CD14-positive monocyte (primary cell): ENCODE measurements around the gene MTA2. TPM values are rescaled to one million over a fixed set of nuclear protein-coding genes. Genes with fewer than 3 reads are reported as not detected.

Experiments used
- DNase-seq, 3 donors: peaks; one replicate each; pipeline ENCODE4 v3.0.0-alpha.2; 2011 to 2022
- H2AFZ ChIP-seq: 2 replicates; pipeline ENCODE4 v1.6.0; 2012; ENCODE audit warnings: mild to moderate bottlenecking, low read depth, low read length, inconsistent platforms; ENCODE audit not compliant: insufficient read depth, poor library complexity, severe bottlenecking
- H3K27ac ChIP-seq, 2 donors: 1 replicate in 1 of 2; 2 replicates in 1 of 2; pipeline ENCODE4 v1.5.1; 2012 to 2013; ENCODE audit warnings: low read length in 2 of 2, control low read depth in 1 of 2, inconsistent platforms in 1 of 2, low read depth in 1 of 2, mild to moderate bottlenecking in 1 of 2
- H3K27me3 ChIP-seq, 2 donors: one replicate each; pipeline versions ENCODE4 v1.6.0 to v1.6.1; 2011 to 2013; ENCODE audit warnings: low read length in 2 of 2; ENCODE audit not compliant: control insufficient read depth in 2 of 2, insufficient read depth in 2 of 2
- H3K36me3 ChIP-seq, 2 donors: replicated peaks in 1 of 2; 1 replicate in 1 of 2; 2 replicates in 1 of 2; pipeline versions ENCODE4 v1.5.1 to v1.6.1; 2012 to 2013; ENCODE audit warnings: low read length in 2 of 2, control low read depth in 1 of 2, inconsistent platforms in 1 of 2, mild to moderate bottlenecking in 1 of 2; ENCODE audit not compliant: insufficient read depth in 2 of 2, control insufficient read depth in 1 of 2
- H3K4me1 ChIP-seq, 2 donors: 1 replicate in 1 of 2; 2 replicates in 1 of 2; pipeline versions ENCODE4 v1.5.1 to v1.6.1; 2012 to 2013; ENCODE audit warnings: low read length in 2 of 2, control low read depth in 1 of 2, inconsistent platforms in 1 of 2, mild to moderate bottlenecking in 1 of 2, moderate library complexity in 1 of 2; ENCODE audit not compliant: insufficient read depth in 2 of 2, control insufficient read depth in 1 of 2
- H3K4me2 ChIP-seq: replicated peaks from 2 replicates; pipeline ENCODE3; 2012; ENCODE audit warnings: low read length, moderate library complexity, mild to moderate bottlenecking; ENCODE audit not compliant: poor library complexity, severe bottlenecking; ENCODE audit errors: extremely low read depth
- H3K4me3 ChIP-seq, 3 experiments: fragments of 200-600 bp in 1 of 3; sonication (generic) in 1 of 3; replicated peaks in 1 of 3; 1 replicate in 2 of 3; 2 replicates in 1 of 3; pipeline ENCODE4 v1.5.1; 2011 to 2013; ENCODE audit warnings: low read length in 3 of 3, mild to moderate bottlenecking in 3 of 3, control low read depth in 2 of 3, low read depth in 2 of 3, inconsistent platforms in 1 of 3, moderate library complexity in 1 of 3
- H3K79me2 ChIP-seq: 2 replicates; pipeline ENCODE4 v1.6.0; 2012; ENCODE audit warnings: mild to moderate bottlenecking, control low read depth, inconsistent platforms, low read length, moderate library complexity; ENCODE audit not compliant: insufficient read depth
- H3K9ac ChIP-seq: 2 replicates; pipeline ENCODE4 v1.6.0; 2017; ENCODE audit warnings: low read length, mild to moderate bottlenecking; ENCODE audit not compliant: insufficient read depth, poor library complexity, severe bottlenecking
- H3K9me3 ChIP-seq, 2 donors: replicated peaks in 1 of 2; 1 replicate in 1 of 2; 2 replicates in 1 of 2; pipeline versions ENCODE4 v1.5.1 to v1.6.1; 2012 to 2013; ENCODE audit warnings: low read length in 2 of 2, control low read depth in 1 of 2; ENCODE audit not compliant: control insufficient read depth in 1 of 2, insufficient read depth in 1 of 2
- H4K20me1 ChIP-seq: 2 replicates; pipeline ENCODE4 v1.6.0; 2012; ENCODE audit warnings: mild to moderate bottlenecking, low read length, control low read depth, moderate library complexity; ENCODE audit not compliant: insufficient read depth
- H3K27ac Mint-ChIP-seq, 7 donors: one replicate each; pipeline ENCODE4 v1.8.0; 2020; ENCODE audit warnings: mild to moderate bottlenecking in 7 of 7, mixed read lengths in 7 of 7, moderate library complexity in 6 of 7, inconsistent platforms in 2 of 7
- H3K27me3 Mint-ChIP-seq, 3 donors: one replicate each; pipeline ENCODE4 v1.8.0; 2021 to 2022; ENCODE audit warnings: low read depth in 3 of 3, mild to moderate bottlenecking in 3 of 3, mixed read lengths in 3 of 3, moderate library complexity in 3 of 3, inconsistent platforms in 1 of 3
- H3K36me3 Mint-ChIP-seq, 2 donors: one replicate each; pipeline ENCODE4 v1.8.0; 2020; ENCODE audit warnings: mixed read lengths in 2 of 2, inconsistent platforms in 1 of 2, mild to moderate bottlenecking in 1 of 2
- H3K4me1 Mint-ChIP-seq: one replicate; pipeline ENCODE4 v1.8.0; 2020; ENCODE audit warnings: mild to moderate bottlenecking, mixed read lengths
- H3K4me3 Mint-ChIP-seq, 2 donors: one replicate each; pipeline ENCODE4 v1.8.0; 2020; ENCODE audit warnings: mild to moderate bottlenecking in 2 of 2, mixed read lengths in 2 of 2, moderate library complexity in 1 of 2
- H3K9me3 Mint-ChIP-seq, 7 donors: one replicate each; pipeline ENCODE4 v1.8.0; 2020 to 2022; ENCODE audit warnings: mixed read lengths in 7 of 7, mild to moderate bottlenecking in 6 of 7, moderate library complexity in 6 of 7, inconsistent platforms in 2 of 7
- CTCF ChIP-seq: fragments of 200-600 bp; IDR thresholded peaks from one replicate; pipeline ENCODE4 v1.8.0; 2022; ENCODE audit warnings: antibody characterized with exemption, mild to moderate bottlenecking
- WGBS: methylation state at CpG from one replicate; pipeline ENCODE4 v1.1.5; 2013; ENCODE audit warnings: missing lambda C conversion rate; ENCODE audit not compliant: insufficient coverage; 5-methylcytosine and 5-hydroxymethylcytosine counted together
- intact Hi-C, 2 donors: fragments of 100-400 bp; cut with micrococcal nuclease; formaldehyde crosslinking; loops; one replicate each; pipeline versions ENCODE4 v1.15.0 to v1.15.1; 2023
- polyA plus RNA-seq, 3 donors: library from polyadenylated mRNA; depleted of rRNA in 1 of 3; unstranded in 2 of 3; stranded (reverse) in 1 of 3; fragments of 300-500 nt in 2 of 3; fragments of >200 nt in 1 of 3; fragmentation: Illumina TruSeq in 2 of 3; gene quantifications; 1 replicate in 2 of 3; 2 replicates in 1 of 3; pipeline ENCODE4 v1.2.3, GENCODE V29; 2012 to 2021

Gene MTA2
- polyA plus RNA-seq, 3 donors: 14.0 to 38.6 (median 17.6) TPM

GRCh38 chr11:62600367-62601121 is 1.1 kb downstream of the MTA2 start:
- intact Hi-C loops: loop anchor here in 1 of 2 donors (5.0 kb wide), 1 partner anchor 47 kb away; the partner anchor contains the start of gene GANAB
- no peak for TF ChIP-seq CTCF
- Mint-ChIP-seq H3K27ac (peak overlapping the region; percentile 82 to 91 (median 87)), H3K4me1 (peaks cover 51% of the 10 kb centered on the region), H3K9me3 (no peaks in the 10 kb centered on the region), H3K36me3 (peaks cover 61 to 65% of the 10 kb centered on the region in 2 donors), H3K27me3 (no peaks in the 10 kb centered on the region), H3K4me3 (peak overlapping the region; percentile 92 to 96)
- Histone ChIP-seq H3K9ac (peak overlapping the region; percentile 97), H3K4me2 (peak overlapping the region; percentile 98), H3K27me3 (no peaks in the 10 kb centered on the region), H3K79me2 (peaks cover 43% of the 10 kb centered on the region), H3K36me3 (peaks cover 44 to 53% of the 10 kb centered on the region in 2 donors), H3K27ac (peak overlapping the region; percentile 79 to 86), H2AFZ (peak overlapping the region; percentile 93), H3K4me3 (peak overlapping the region; percentile 81 to 98 (median 93)), H3K4me1 (peaks cover 39 to 49% of the 10 kb centered on the region in 2 donors), H3K9me3 (no peaks in the 10 kb centered on the region), H4K20me1 (peaks cover 47% of the 10 kb centered on the region)
- WGBS: 0% methylated on average over 22 of the region's 26 CpGs
- DNase-seq: peak in 1 of 3 donors; percentile 10

GRCh38 chr11:62599901-62600300 is 1.8 kb downstream of the MTA2 start:
- Histone ChIP-seq H3K36me3 (peaks cover 45 to 53% of the 10 kb centered on the region in 2 donors), H3K9me3 (no peaks in the 10 kb centered on the region), H3K4me2 (peak overlapping the region; percentile 98), H3K9ac (peak overlapping the region; percentile 97), H3K27ac (peak overlapping the region in 1 of 2 donors; percentile 86), H3K4me3 (peak overlapping the region; percentile 81 to 98 (median 93)), H2AFZ (no peak overlapping the region), H3K4me1 (peaks cover 39 to 49% of the 10 kb centered on the region in 2 donors), H3K79me2 (peaks cover 43% of the 10 kb centered on the region), H3K27me3 (no peaks in the 10 kb centered on the region), H4K20me1 (peaks cover 52% of the 10 kb centered on the region)
- DNase-seq: no peak
- Mint-ChIP-seq H3K9me3 (no peaks in the 10 kb centered on the region), H3K27ac (peak overlapping the region; percentile 76 to 92 (median 88)), H3K36me3 (peaks cover 61 to 65% of the 10 kb centered on the region in 2 donors), H3K27me3 (no peaks in the 10 kb centered on the region), H3K4me1 (peaks cover 51% of the 10 kb centered on the region), H3K4me3 (peak overlapping the region; percentile 92 to 96)
- no peak for TF ChIP-seq CTCF
- intact Hi-C loops: loop anchor here (5.0 to 10.0 kb wide), 4 partner anchors 47 to 265 kb away; partner anchors contain the start of genes BSCL2 (in 2 of the 2), GNG3 (in 2 of the 2), GANAB (in 1 of the 2) and TMEM179B (in 1 of the 2)
- WGBS: 78% methylated on average over 2 of the region's 5 CpGs
